ENCODE data around the gene PP2D1. TPM values are rescaled to one million over a fixed set of nuclear protein-coding genes. Genes with fewer than 3 reads are reported as not detected.

Gene PP2D1, protein sequence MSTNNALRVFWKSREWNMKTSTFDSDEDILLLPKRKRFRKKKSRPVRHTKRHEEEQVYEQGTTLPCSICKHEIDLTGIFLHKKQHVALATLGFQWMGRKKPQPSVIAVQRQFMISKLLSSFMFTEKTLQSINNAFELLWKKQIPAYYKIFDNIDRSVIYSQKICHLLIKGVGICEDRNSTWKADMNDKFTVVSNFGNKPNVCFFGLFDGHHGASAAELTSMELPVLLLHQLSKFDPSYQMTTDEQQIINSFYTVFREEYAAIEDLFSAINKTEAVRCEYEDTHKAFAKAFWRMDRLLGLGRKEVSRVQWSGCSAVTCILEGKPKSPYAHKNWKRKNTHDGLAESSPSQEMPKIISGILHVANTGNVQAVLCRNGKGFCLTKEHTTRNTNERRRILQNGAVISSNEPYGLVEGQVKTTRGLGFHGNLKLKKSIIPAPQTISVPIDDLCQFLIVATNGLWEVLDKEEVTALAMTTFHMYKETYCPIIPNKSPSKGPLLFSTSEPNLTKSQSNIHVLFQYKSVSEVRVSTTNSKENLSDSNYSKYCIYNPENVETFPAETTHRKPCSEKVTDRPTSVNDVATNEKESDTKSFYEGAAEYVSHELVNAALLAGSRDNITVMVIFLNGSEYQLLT
- total RNA-seq (not detected), polyA plus RNA-seq (not detected)
- long read RNA-seq, donor 1, partial matches to known transcripts: 0 of 5 reads
- long read RNA-seq, donor 1, other reads (novel, unspliced or antisense): 5 of 5 reads
- long read RNA-seq, donor 2, partial matches to known transcripts: 0 of 3 reads
- long read RNA-seq, donor 2, other reads (novel, unspliced or antisense): 3 of 3 reads

DNA sequence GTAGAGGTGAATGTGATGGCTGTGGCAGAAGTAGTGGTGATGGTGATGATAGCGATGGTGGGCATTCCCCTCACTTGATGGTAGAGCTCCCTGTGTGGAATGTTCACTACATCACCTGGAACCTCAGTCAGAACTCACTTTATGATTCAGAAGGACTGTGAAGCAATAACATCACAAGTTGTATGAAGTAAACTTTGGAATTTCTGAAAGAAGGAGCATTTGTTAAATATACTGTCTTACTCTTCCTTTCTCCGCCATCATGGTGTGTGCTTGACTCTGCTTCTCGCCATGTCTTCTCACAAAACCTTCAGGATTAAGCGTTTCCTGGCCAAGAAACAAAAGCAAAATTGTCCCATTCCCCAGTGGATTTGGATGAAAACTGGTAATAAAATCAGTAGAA lies at the start of gene PP2D1:
PP2D1 (minus strand) TSS at position 101 of the 400 bp plus-strand sequence. CDS start 192 bp downstream, outside the sequence.
- ATAC-seq (ENCODE audit: low FRiP score): no peak
- no peaks in the 10 kb centered on the region for H3K36me3 ChIP-seq (ENCODE audit: control insufficient read depth in 1 of 2, insufficient read depth in 2 of 2, low read length in 1 of 2)
- no peak within 1 kb of the TSS for H3K4me3 ChIP-seq (ENCODE audit: low read length in 2 of 2)
- DNase-seq: no peak
- no peaks in the 10 kb centered on the region for H3K9me3 ChIP-seq (ENCODE audit: control insufficient read depth, low read length)
- H3K27ac ChIP-seq (ENCODE audit: low read depth in 1 of 2, low read length in 2 of 2): no peak within 1 kb of the TSS
- no peaks in the 10 kb centered on the region for H3K4me1 ChIP-seq (ENCODE audit: control insufficient read depth in 1 of 2, insufficient read depth in 2 of 2, low read length in 2 of 2)
- WGBS, 2 donors: 91 to 94% methylated on average over 4 of the region's 4 CpGs
- intact Hi-C loops (cut with DNase I): no loop called here
- no peaks in the 10 kb centered on the region for H3K27me3 ChIP-seq (ENCODE audit: control insufficient read depth in 1 of 2, insufficient read depth in 2 of 2, low read length in 1 of 2)

DNA sequence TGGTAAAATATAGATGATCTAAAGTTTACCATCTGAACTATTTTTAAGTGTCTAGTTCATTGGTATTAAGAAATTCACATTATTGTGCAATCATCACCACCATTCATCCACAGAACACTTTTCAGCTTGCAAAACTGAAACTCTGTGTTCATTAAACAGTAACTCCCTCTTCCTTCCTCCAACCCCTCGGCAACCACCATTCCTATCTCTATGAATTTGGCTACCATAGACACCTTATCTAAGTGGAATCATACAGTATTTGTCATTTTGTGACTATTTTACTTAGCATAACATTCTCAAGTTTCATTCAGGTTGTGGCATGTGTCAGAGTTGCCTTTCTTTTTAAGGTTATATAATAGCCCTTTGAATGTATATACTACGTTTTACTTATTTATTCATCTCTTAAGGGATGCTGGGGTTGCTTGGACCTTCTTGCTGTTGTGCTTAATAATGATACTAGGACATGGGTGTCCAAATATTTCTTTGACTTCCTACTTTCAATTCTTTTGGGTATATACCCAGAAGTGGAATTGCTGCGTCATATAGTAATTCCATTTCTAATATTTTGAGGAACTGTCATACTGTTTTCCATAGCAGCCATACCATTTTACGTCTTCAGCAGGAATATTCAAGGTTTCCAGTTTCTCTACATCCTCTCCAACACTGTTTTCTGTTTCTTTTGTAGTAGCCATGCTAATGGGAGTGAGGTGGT lies 49.1 kb upstream of the PP2D1 start:
- WGBS, 2 donors: 69% methylated on average over 4 of the region's 4 CpGs
- DNase-seq: no peak
- no peaks in the 10 kb centered on the region for H3K36me3 ChIP-seq (ENCODE audit: control insufficient read depth in 1 of 2, insufficient read depth in 2 of 2, low read length in 1 of 2)
- H3K4me1 ChIP-seq (ENCODE audit: control insufficient read depth in 1 of 2, insufficient read depth in 2 of 2, low read length in 2 of 2): peaks cover 3 to 4% of the 10 kb centered on the region in 2 donors
- ATAC-seq (ENCODE audit: low FRiP score): peak; percentile 79
- H3K4me3 ChIP-seq (ENCODE audit: low read length in 2 of 2): no peak overlapping the region
- no peaks in the 10 kb centered on the region for H3K27me3 ChIP-seq (ENCODE audit: control insufficient read depth in 1 of 2, insufficient read depth in 2 of 2, low read length in 1 of 2)
- intact Hi-C loops (cut with DNase I): no loop called here
- H3K9me3 ChIP-seq (ENCODE audit: control insufficient read depth, low read length): no peaks in the 10 kb centered on the region
- H3K27ac ChIP-seq (ENCODE audit: low read depth in 1 of 2, low read length in 2 of 2): no peak overlapping the region

DNA sequence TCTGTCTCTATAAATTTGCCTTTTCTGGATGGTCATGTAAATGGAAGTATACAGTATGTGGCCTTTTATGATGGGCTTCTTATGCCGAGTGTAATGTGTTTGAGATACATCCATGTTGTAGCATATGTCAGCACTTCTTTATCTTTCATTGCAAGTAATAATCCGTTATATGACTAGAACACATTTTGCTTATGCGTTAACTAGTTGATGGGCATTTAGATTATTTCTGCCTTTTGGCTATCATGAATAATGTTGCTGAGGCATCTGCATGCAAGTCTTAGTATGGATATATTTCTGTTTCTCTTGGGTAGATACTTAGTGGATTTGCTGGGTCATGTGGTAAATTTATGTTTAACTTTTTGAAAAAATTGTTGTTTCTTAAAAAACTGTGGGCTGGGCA lies 47.9 kb upstream of the PP2D1 start:
- H3K36me3 ChIP-seq (ENCODE audit: control insufficient read depth in 1 of 2, insufficient read depth in 2 of 2, low read length in 1 of 2): no peaks in the 10 kb centered on the region
- 97 to 99% methylated on average over 3 of the region's 3 CpGs for WGBS, 2 donors
- H3K27me3 ChIP-seq (ENCODE audit: control insufficient read depth in 1 of 2, insufficient read depth in 2 of 2, low read length in 1 of 2): no peaks in the 10 kb centered on the region
- DNase-seq (no peak), ATAC-seq (ENCODE audit: low FRiP score) (no peak)
- no peak overlapping the region for H3K27ac ChIP-seq (ENCODE audit: low read depth in 1 of 2, low read length in 2 of 2)
- intact Hi-C loops (cut with DNase I): no loop called here
- peaks cover 4% of the 10 kb centered on the region in 2 donors for H3K4me1 ChIP-seq (ENCODE audit: control insufficient read depth in 1 of 2, insufficient read depth in 2 of 2, low read length in 2 of 2)
- H3K9me3 ChIP-seq (ENCODE audit: control insufficient read depth, low read length): no peaks in the 10 kb centered on the region
- H3K4me3 ChIP-seq (ENCODE audit: low read length in 2 of 2): no peak overlapping the region

DNA sequence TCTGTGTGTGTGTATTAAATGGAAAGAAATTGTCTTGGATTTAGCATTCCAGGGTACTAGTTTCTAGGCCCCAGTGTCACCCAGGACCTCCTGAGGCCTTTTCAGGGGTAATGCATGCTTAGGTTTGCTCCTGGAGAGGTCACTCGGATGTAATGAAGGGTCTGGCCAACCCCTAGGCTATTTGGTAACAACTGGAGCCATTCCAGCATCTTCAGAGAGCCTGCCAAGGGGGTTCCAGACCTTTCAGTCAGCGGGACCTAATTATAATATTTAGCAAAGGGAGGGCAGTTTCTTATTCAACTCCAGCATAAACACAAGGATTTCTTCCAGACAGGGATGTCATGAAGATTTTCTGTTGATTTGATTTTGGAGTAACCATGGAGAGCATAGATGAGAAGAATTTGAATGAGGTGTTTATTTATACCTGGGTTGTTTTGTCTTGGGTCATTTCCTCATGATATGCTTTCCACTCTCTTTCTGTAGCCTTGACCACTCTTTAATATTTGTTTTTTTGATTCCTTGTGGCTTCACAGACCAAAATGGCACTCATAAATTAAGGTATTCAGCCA lies 45.6 kb upstream of the PP2D1 start:
- no peak for ATAC-seq (ENCODE audit: low FRiP score)
- no peak for DNase-seq
- Histone ChIP-seq H3K4me1 (ENCODE audit: control insufficient read depth in 1 of 2, insufficient read depth in 2 of 2, low read length in 2 of 2) (peaks cover 4% of the 10 kb centered on the region in 2 donors), H3K27me3 (ENCODE audit: control insufficient read depth in 1 of 2, insufficient read depth in 2 of 2, low read length in 1 of 2) (no peaks in the 10 kb centered on the region), H3K27ac (ENCODE audit: low read depth in 1 of 2, low read length in 2 of 2) (peak overlapping the region in 1 of 2 donors; percentile 39), H3K36me3 (ENCODE audit: control insufficient read depth in 1 of 2, insufficient read depth in 2 of 2, low read length in 1 of 2) (no peaks in the 10 kb centered on the region), H3K9me3 (ENCODE audit: control insufficient read depth, low read length) (no peaks in the 10 kb centered on the region), H3K4me3 (ENCODE audit: low read length in 2 of 2) (no peak overlapping the region)
- WGBS, 2 donors: 13 to 21% methylated on average over 2 of the region's 2 CpGs
- intact Hi-C loops (cut with DNase I): no loop called here

DNA sequence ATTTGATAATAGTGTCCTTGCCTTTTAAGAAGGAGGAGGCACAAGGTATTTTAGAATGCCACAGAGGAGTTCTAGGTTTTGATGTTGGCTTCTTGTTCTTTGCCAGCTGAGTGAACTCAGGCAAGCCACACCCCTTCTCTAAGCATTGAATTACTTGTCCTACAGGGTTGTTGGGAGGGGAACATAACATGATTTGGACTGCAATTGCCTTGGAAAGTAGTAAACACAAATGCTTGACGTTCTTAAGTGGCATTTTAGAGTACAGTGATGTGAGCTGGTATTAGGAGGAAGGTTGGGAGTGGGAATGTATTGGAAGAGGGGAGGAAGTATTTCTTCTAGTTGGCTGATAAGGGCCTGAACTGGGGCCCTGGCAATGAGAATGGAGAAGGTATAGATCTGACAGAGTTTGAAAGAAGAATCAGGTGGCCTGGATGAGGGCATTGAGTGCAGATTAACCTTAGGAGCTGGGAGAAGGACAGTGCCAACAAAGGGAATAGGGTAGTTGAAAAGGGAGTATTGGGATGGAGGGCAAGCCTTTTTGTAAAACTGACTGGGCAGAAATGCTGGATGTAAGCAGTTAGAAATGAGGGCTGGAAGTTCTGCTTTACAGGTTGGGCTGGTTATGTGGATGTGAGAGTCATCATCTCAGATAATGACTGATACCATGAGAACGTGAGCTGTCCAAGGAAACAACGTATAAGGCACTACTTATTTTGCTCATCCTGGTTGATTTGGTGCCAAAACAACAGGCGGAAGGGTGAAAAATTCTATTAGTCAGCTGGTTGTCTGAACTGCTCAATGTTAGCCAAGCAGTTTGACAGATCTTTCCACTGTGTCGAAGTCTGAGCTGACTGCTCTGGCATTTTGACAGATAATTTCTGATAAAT lies 44.9 kb upstream of the PP2D1 start:
- intact Hi-C loops (cut with DNase I): no loop called here
- peak overlapping the region; percentile 41 to 72 for H3K27ac ChIP-seq (ENCODE audit: low read depth in 1 of 2, low read length in 2 of 2)
- no peaks in the 10 kb centered on the region for H3K27me3 ChIP-seq (ENCODE audit: control insufficient read depth in 1 of 2, insufficient read depth in 2 of 2, low read length in 1 of 2)
- ATAC-seq (ENCODE audit: low FRiP score) (peak; percentile 31), DNase-seq (no peak)
- H3K4me1 ChIP-seq (ENCODE audit: control insufficient read depth in 1 of 2, insufficient read depth in 2 of 2, low read length in 2 of 2): peaks cover 4% of the 10 kb centered on the region in 2 donors
- H3K36me3 ChIP-seq (ENCODE audit: control insufficient read depth in 1 of 2, insufficient read depth in 2 of 2, low read length in 1 of 2): no peaks in the 10 kb centered on the region
- WGBS, 2 donors: 6 to 10% methylated on average over 5 of the region's 5 CpGs
- H3K9me3 ChIP-seq (ENCODE audit: control insufficient read depth, low read length): no peaks in the 10 kb centered on the region
- H3K4me3 ChIP-seq (ENCODE audit: low read length in 2 of 2): no peak overlapping the region

DNA sequence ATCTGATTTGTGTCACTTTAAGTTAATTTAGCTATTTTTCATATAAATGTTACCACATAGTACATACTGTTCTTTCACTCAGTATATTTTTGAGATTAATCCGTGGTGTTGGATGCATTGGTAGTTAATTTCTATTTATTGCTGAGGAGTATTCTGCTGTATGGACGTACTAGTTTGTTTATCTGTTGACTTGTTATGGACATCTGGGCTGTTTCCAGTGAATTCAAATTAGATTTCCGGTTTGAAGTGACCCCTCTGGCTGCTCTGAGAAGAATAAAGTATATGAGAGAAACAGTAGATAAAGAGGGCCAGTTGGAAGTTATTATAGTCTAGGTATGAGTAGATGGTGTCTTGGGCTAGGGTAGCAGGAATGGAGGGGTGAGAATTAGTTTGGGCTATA lies 43.8 kb upstream of the PP2D1 start:
- intact Hi-C loops (cut with DNase I): no loop called here
- H3K36me3 ChIP-seq (ENCODE audit: control insufficient read depth in 1 of 2, insufficient read depth in 2 of 2, low read length in 1 of 2): no peaks in the 10 kb centered on the region
- no peak overlapping the region for H3K4me3 ChIP-seq (ENCODE audit: low read length in 2 of 2)
- no peak for ATAC-seq (ENCODE audit: low FRiP score)
- H3K4me1 ChIP-seq (ENCODE audit: control insufficient read depth in 1 of 2, insufficient read depth in 2 of 2, low read length in 2 of 2): peaks cover 4% of the 10 kb centered on the region in 2 donors
- WGBS, 2 donors: 82 to 89% methylated on average over 3 of the region's 3 CpGs
- no peak overlapping the region for H3K27ac ChIP-seq (ENCODE audit: low read depth in 1 of 2, low read length in 2 of 2)
- no peak for DNase-seq
- no peaks in the 10 kb centered on the region for H3K27me3 ChIP-seq (ENCODE audit: control insufficient read depth in 1 of 2, insufficient read depth in 2 of 2, low read length in 1 of 2)
- H3K9me3 ChIP-seq (ENCODE audit: control insufficient read depth, low read length): no peaks in the 10 kb centered on the region

DNA sequence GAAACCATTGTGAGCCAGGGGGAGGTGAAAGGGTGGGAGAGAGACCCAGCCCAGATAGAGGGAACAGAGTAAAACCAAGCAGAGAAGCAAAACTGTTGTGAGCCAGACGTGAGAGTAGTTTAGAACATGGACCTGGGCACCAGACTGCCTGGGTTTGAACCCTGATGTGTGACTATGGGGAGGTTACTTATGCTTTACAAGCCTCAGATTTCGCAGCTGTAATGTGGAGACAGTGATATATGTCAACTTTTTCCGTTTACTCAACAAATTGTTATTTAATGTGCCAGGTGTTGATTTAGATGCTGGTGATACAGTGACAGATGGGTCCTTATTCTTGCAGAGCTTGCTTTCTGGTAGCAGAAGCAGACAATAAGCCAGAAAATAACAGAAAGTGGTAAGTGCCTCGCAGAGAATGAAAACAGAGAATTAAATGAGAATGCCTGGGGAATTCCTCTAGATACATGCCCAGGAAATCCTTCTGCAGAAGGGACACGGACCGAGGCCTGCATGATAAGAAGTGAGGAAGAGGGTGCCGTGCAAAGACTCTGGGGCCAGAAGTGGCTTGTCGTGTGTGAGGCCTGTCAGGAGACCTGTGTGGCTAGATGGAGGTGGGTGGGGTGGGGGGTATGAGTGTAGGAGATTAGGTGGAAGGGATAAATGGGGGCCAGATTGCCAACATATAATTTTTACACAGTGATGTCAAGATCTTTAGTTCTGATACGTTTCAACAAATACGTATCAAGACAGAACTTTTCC lies 43.1 kb upstream of the PP2D1 start:
- Histone ChIP-seq H3K9me3 (ENCODE audit: control insufficient read depth, low read length) (no peaks in the 10 kb centered on the region), H3K27me3 (ENCODE audit: control insufficient read depth in 1 of 2, insufficient read depth in 2 of 2, low read length in 1 of 2) (no peaks in the 10 kb centered on the region), H3K4me1 (ENCODE audit: control insufficient read depth in 1 of 2, insufficient read depth in 2 of 2, low read length in 2 of 2) (peaks cover 4% of the 10 kb centered on the region in 2 donors), H3K36me3 (ENCODE audit: control insufficient read depth in 1 of 2, insufficient read depth in 2 of 2, low read length in 1 of 2) (no peaks in the 10 kb centered on the region), H3K4me3 (ENCODE audit: low read length in 2 of 2) (no peak overlapping the region), H3K27ac (ENCODE audit: low read depth in 1 of 2, low read length in 2 of 2) (peak overlapping the region in 1 of 2 donors; percentile 40)
- WGBS, 2 donors: 85 to 88% methylated on average over 10 of the region's 10 CpGs
- no peak for ATAC-seq (ENCODE audit: low FRiP score)
- no peak for DNase-seq
- intact Hi-C loops (cut with DNase I): no loop called here
